ENCODE data around the gene ZNF764. TPM values are rescaled to one million over a fixed set of nuclear protein-coding genes. Genes with fewer than 3 reads are reported as not detected.

Gene ZNF764
- total RNA-seq, 2 donors from 2014 or later: 8.5 to 9.6 TPM

DNA sequence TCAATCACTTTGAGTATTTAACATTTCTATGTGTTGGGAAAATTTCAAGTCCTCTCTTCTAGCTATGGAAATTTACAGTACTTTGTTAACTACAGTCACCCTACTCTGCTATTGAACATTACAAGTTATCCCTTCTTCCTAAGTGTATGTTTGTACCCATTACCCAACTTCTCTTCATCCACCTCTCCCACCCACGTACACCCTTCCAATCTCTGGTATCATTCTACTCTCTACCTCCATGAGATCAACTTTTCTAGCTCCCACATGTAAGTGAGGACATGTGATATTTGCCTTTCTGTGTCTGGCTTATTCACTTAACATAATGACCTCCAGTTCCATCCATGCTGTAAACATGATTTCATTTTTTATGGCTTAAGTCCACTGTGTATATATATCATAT lies 16.5 kb upstream of the ZNF764 start:
- DNase-seq (ENCODE audit: low spot score) (no peak), ATAC-seq (ENCODE audit: insufficient number of reproducible peaks, low FRiP score, low read depth) (no peak)
- Histone ChIP-seq H3K4me3 (no peak overlapping the region), H3K27ac (no peak overlapping the region), H3K27me3 (replicated peaks; ENCODE audit: insufficient read depth) (no peaks in the 10 kb centered on the region), H3K36me3 (no peaks in the 10 kb centered on the region), H3K4me1 (ENCODE audit: control insufficient read depth in 1 of 2, low read depth in 2 of 2) (peaks cover 15 to 24% of the 10 kb centered on the region in 2 donors), H3K9me3 (no peaks in the 10 kb centered on the region)
- TF ChIP-seq, protein P1, sequence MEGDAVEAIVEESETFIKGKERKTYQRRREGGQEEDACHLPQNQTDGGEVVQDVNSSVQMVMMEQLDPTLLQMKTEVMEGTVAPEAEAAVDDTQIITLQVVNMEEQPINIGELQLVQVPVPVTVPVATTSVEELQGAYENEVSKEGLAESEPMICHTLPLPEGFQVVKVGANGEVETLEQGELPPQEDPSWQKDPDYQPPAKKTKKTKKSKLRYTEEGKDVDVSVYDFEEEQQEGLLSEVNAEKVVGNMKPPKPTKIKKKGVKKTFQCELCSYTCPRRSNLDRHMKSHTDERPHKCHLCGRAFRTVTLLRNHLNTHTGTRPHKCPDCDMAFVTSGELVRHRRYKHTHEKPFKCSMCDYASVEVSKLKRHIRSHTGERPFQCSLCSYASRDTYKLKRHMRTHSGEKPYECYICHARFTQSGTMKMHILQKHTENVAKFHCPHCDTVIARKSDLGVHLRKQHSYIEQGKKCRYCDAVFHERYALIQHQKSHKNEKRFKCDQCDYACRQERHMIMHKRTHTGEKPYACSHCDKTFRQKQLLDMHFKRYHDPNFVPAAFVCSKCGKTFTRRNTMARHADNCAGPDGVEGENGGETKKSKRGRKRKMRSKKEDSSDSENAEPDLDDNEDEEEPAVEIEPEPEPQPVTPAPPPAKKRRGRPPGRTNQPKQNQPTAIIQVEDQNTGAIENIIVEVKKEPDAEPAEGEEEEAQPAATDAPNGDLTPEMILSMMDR (IDR thresholded peaks at IDR 0.05): no peak

DNA sequence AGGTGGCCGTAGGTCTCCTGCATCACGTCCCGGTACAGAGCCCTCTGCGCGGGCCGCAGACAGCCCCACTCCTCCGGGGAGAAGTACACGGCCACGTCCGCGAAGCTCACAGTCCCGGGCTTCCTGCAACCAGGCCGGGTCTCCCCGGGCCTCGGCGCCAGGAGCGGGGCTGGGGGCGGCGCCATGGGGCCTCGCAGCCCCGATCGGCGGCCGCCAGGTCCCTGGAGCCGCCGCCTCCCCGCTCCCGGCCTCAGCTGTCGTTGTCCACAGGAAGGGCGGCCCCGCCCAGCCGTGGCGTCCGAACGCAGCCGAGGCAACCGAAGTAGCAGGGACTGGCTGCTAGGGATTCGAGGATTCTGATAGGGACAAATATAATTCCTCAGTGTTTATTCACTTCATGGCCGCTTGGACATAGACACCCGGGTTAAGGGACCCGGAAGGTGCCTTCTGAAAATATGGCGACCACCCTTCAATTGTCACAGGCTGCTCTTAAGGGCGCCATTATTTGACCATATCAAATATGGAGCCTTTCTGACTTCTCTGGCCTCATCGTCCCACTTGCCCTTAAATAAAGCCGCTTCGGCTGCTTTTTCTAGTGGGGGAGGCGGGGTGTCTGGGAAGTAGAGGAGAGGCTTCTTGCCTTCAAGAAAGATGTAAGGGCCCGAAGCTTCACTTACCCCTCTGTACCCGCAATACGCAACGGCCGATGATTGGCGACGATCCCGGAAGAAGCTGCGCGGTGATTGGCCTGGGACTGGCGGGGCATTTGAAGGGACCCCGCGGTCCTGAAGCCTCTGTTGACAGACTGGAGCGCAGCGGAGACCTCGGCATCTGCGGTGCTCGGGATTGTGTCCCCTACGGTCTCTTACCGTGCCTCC lies 13.5 kb upstream of the ZNF764 start, which contains the start of gene ZNF688:
Gene ZNF688 (minus strand): TSS at position 270 of the 878 bp plus-strand sequence. CDS start 85 bp downstream, at position 185.
- peak; percentile 94 for DNase-seq (ENCODE audit: low spot score)
- Histone ChIP-seq H3K27me3 (replicated peaks; ENCODE audit: insufficient read depth) (no peaks in the 10 kb centered on the region), H3K4me1 (ENCODE audit: control insufficient read depth in 1 of 2, low read depth in 2 of 2) (peaks cover 15 to 24% of the 10 kb centered on the region in 2 donors), H3K4me3 (peak within 1 kb of the TSS; percentile 96), H3K36me3 (no peaks in the 10 kb centered on the region), H3K27ac (peak within 1 kb of the TSS; percentile 93 to 99), H3K9me3 (no peaks in the 10 kb centered on the region)
- TF ChIP-seq, protein P1 (IDR thresholded peaks at IDR 0.05): no peak
- peak; percentile 95 for ATAC-seq (ENCODE audit: insufficient number of reproducible peaks, low FRiP score, low read depth)

GRCh38 chr16:30570636-30571444 lies 12.7 kb upstream of the ZNF764 start:
- Histone ChIP-seq H3K9me3 (no peaks in the 10 kb centered on the region), H3K36me3 (no peaks in the 10 kb centered on the region), H3K27ac (peak overlapping the region; percentile 93 to 99), H3K4me1 (ENCODE audit: control insufficient read depth in 1 of 2, low read depth in 2 of 2) (peaks cover 15 to 24% of the 10 kb centered on the region in 2 donors), H3K27me3 (replicated peaks; ENCODE audit: insufficient read depth) (no peaks in the 10 kb centered on the region), H3K4me3 (peak overlapping the region; percentile 96)
- no peak for ATAC-seq (ENCODE audit: insufficient number of reproducible peaks, low FRiP score, low read depth)
- no peak for DNase-seq (ENCODE audit: low spot score)
- TF ChIP-seq, protein P1 (IDR thresholded peaks at IDR 0.05): no peak

DNA sequence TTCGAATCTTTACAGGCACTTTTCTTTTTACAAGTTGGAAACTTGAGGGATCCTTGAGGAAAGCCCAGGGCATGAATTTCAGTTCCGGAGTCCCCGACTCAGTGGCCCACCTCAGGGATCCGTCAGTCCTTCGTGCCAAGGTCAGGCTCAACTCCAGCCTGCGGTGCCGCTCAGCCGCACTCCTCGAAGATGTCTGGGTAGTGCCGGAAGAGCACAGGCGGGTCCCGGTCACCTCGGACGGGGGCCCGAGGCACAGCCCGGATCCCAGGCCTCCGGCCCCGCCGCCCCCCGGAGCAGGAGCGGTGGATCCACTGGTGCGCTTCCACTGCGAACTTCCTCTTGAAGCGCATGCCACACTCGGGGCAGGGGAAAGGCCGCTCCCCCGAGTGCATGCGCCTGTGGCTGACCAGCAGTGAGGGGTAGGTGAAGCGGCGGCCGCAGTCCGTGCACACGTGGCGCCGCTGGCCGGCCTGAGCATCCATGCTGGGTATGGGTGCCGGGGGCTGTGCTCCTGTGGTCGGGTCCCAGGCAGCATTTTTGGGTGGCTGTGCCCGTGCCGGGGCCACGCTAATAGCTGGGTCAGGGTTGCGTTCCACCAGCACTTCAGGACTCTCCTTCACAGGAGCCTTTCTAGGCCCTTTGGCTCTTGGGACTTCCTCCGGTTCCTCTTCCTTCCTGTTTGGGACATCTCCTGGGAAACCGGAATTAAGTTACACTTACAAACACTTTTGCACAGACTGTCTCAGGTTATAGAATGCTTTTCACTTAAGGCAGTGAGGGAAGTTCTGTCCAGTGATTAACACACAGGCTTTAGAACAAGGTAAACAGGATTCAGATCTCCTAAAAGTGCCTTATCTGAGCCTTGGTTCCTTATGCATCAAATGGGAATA lies 11.8 kb upstream of the ZNF764 start:
- H3K36me3 ChIP-seq: no peaks in the 10 kb centered on the region
- DNase-seq (ENCODE audit: low spot score) (no peak), ATAC-seq (ENCODE audit: insufficient number of reproducible peaks, low FRiP score, low read depth) (no peak)
- no peaks in the 10 kb centered on the region for H3K27me3 ChIP-seq (replicated peaks; ENCODE audit: insufficient read depth)
- no peaks in the 10 kb centered on the region for H3K9me3 ChIP-seq
- H3K4me1 ChIP-seq (ENCODE audit: control insufficient read depth in 1 of 2, low read depth in 2 of 2): peaks cover 15 to 24% of the 10 kb centered on the region in 2 donors
- TF ChIP-seq, protein P1 (IDR thresholded peaks at IDR 0.05): no peak
- H3K4me3 ChIP-seq: peak overlapping the region; percentile 96
- H3K27ac ChIP-seq: peak overlapping the region; percentile 93 to 99

Measured in thoracic aorta (tissue), 2 donors.